T-helper 2 cell treated with Interferon-gamma antibody and Interleukin-4, amounts not matched to agents 5 μg/mL and 100 μg/mL, for 36 hours (primary cell): Measurements from ENCODE around the gene DENND5A.
"Not testable (repeated sequence)": the region's sequence is repeated elsewhere in the genome, so short reads cannot be mapped to it uniquely, and the experiment has no call there.

Source experiments
- DNase-seq: peaks from one replicate; pipeline ENCODE4 v3.0.0; 2021; ENCODE audit warnings: low spot score
- H3K27ac Mint-ChIP-seq: one replicate; pipeline ENCODE4 v1.8.0; 2021; ENCODE audit warnings: mild to moderate bottlenecking, mixed read lengths
- H3K27me3 Mint-ChIP-seq: one replicate; pipeline ENCODE4 v1.8.0; 2021; ENCODE audit warnings: low read depth, mixed read lengths
- H3K36me3 Mint-ChIP-seq: one replicate; pipeline ENCODE4 v1.8.0; 2021; ENCODE audit warnings: low read depth, mixed read lengths
- H3K4me1 Mint-ChIP-seq: one replicate; pipeline ENCODE4 v1.8.0; 2021; ENCODE audit warnings: low read depth, mixed read lengths
- H3K4me3 Mint-ChIP-seq: one replicate; pipeline ENCODE4 v1.8.0; 2022; ENCODE audit warnings: mild to moderate bottlenecking, moderate library complexity, mixed read lengths
- H3K9me3 Mint-ChIP-seq: one replicate; pipeline ENCODE4 v1.8.0; 2021; ENCODE audit warnings: mixed read lengths

The DENND5A gene

GRCh38 chr11:9161991-9162390 is 103.2 kb downstream of the DENND5A start:
- not testable (repeated sequence) for H3K4me3 Mint-ChIP-seq, H3K4me1 Mint-ChIP-seq, H3K27me3 Mint-ChIP-seq, DNase-seq, H3K27ac Mint-ChIP-seq, H3K9me3 Mint-ChIP-seq
- peaks cover 26% of the 10 kb centered on the region for H3K36me3 Mint-ChIP-seq

GRCh38 chr11:9160166-9160565 is 105.0 kb downstream of the DENND5A start:
- H3K27me3 Mint-ChIP-seq = no peaks in the 10 kb centered on the region
- H3K36me3 Mint-ChIP-seq = peaks cover 21% of the 10 kb centered on the region
- H3K9me3 Mint-ChIP-seq = no peaks in the 10 kb centered on the region
- no peak for DNase-seq
- no peak overlapping the region for H3K27ac Mint-ChIP-seq
- H3K4me1 Mint-ChIP-seq = peaks cover 7% of the 10 kb centered on the region
- H3K4me3 Mint-ChIP-seq = no peak overlapping the region

- Mint-ChIP-seq H3K4me1 (peaks cover 7% of the 10 kb centered on the region), H3K4me3 (no peak overlapping the region), H3K9me3 (no peaks in the 10 kb centered on the region), H3K36me3 (peaks cover 22% of the 10 kb centered on the region), H3K27ac (no peak overlapping the region), H3K27me3 (no peaks in the 10 kb centered on the region)
- DNase-seq = no peak
Observed at GRCh38 chr11:9158898-9159391, 106.2 kb downstream of the DENND5A start.

- peaks cover 30% of the 10 kb centered on the region for H3K36me3 Mint-ChIP-seq
- no peak for DNase-seq
- no peak overlapping the region for H3K27ac Mint-ChIP-seq
- H3K4me3 Mint-ChIP-seq = no peak overlapping the region
- no peaks in the 10 kb centered on the region for H3K9me3 Mint-ChIP-seq
- no peaks in the 10 kb centered on the region for H3K27me3 Mint-ChIP-seq
- H3K4me1 Mint-ChIP-seq = peaks cover 7% of the 10 kb centered on the region
Observed at GRCh38 chr11:9155930-9156329, 109.2 kb downstream of the DENND5A start.

GRCh38 chr11:9153651-9154050 is 111.5 kb downstream of the DENND5A start:
- H3K9me3 Mint-ChIP-seq = no peaks in the 10 kb centered on the region
- no peak overlapping the region for H3K4me3 Mint-ChIP-seq
- H3K4me1 Mint-ChIP-seq = peaks cover 1% of the 10 kb centered on the region
- peaks cover 19% of the 10 kb centered on the region for H3K36me3 Mint-ChIP-seq
- no peaks in the 10 kb centered on the region for H3K27me3 Mint-ChIP-seq
- H3K27ac Mint-ChIP-seq = no peak overlapping the region
- no peak for DNase-seq

- DNase-seq = no peak
- Mint-ChIP-seq H3K4me3 (no peak overlapping the region), H3K4me1 (peaks cover 2% of the 10 kb centered on the region), H3K27me3 (no peaks in the 10 kb centered on the region), H3K36me3 (peaks cover 29% of the 10 kb centered on the region), H3K27ac (no peak overlapping the region), H3K9me3 (no peaks in the 10 kb centered on the region)
Observed at GRCh38 chr11:9151631-9152030, 113.5 kb downstream of the DENND5A start.

- H3K27ac Mint-ChIP-seq = no peak overlapping the region
Observed at GRCh38 chr11:9150926-9151325, 114.2 kb downstream of the DENND5A start.

GRCh38 chr11:9150501-9150900 is 114.6 kb downstream of the DENND5A start:
- Mint-ChIP-seq H3K4me1 (peaks cover 2% of the 10 kb centered on the region), H3K36me3 (peaks cover 31% of the 10 kb centered on the region), H3K9me3 (no peaks in the 10 kb centered on the region), H3K4me3 (no peak overlapping the region), H3K27ac (no peak overlapping the region), H3K27me3 (no peaks in the 10 kb centered on the region)
- no peak for DNase-seq

More at GRCh38 chr11:9150926-9151325, 114.2 kb downstream of the DENND5A start:
- Mint-ChIP-seq H3K4me1 (peaks cover 2% of the 10 kb centered on the region), H3K9me3 (no peaks in the 10 kb centered on the region), H3K27me3 (no peaks in the 10 kb centered on the region), H3K36me3 (peaks cover 31% of the 10 kb centered on the region), H3K4me3 (no peak overlapping the region)
- DNase-seq = no peak

GRCh38 chr11:9148727-9149126 is 116.4 kb downstream of the DENND5A start:
- H3K36me3 Mint-ChIP-seq = peaks cover 37% of the 10 kb centered on the region
- peaks cover 6% of the 10 kb centered on the region for H3K4me1 Mint-ChIP-seq
- no peaks in the 10 kb centered on the region for H3K27me3 Mint-ChIP-seq
- H3K4me3 Mint-ChIP-seq = no peak overlapping the region
- DNase-seq = no peak
- H3K27ac Mint-ChIP-seq = no peak overlapping the region
- no peaks in the 10 kb centered on the region for H3K9me3 Mint-ChIP-seq

GRCh38 chr11:9148035-9148434 is 117.1 kb downstream of the DENND5A start:
- Mint-ChIP-seq H3K36me3 (peaks cover 42% of the 10 kb centered on the region), H3K4me1 (peaks cover 6% of the 10 kb centered on the region), H3K27ac (no peak overlapping the region), H3K9me3 (no peaks in the 10 kb centered on the region), H3K4me3 (no peak overlapping the region), H3K27me3 (no peaks in the 10 kb centered on the region)
- DNase-seq = no peak

GRCh38 chr11:9146477-9146876 is 118.7 kb downstream of the DENND5A start:
- Mint-ChIP-seq H3K36me3 (peaks cover 45% of the 10 kb centered on the region), H3K4me1 (peaks cover 6% of the 10 kb centered on the region), H3K27me3 (no peaks in the 10 kb centered on the region), H3K27ac (no peak overlapping the region), H3K4me3 (no peak overlapping the region), H3K9me3 (no peaks in the 10 kb centered on the region)
- DNase-seq = no peak

GRCh38 chr11:9145283-9145682 is 119.9 kb downstream of the DENND5A start:
- Mint-ChIP-seq H3K27me3 (no peaks in the 10 kb centered on the region), H3K36me3 (peaks cover 48% of the 10 kb centered on the region)

GRCh38 chr11:9144828-9145227 is 120.3 kb downstream of the DENND5A start:
- peaks cover 6% of the 10 kb centered on the region for H3K4me1 Mint-ChIP-seq
- peaks cover 49% of the 10 kb centered on the region for H3K36me3 Mint-ChIP-seq
- H3K4me3 Mint-ChIP-seq = no peak overlapping the region
- H3K27me3 Mint-ChIP-seq = no peaks in the 10 kb centered on the region
- H3K9me3 Mint-ChIP-seq = no peaks in the 10 kb centered on the region
- no peak for DNase-seq
- no peak overlapping the region for H3K27ac Mint-ChIP-seq

More at GRCh38 chr11:9145283-9145682, 119.9 kb downstream of the DENND5A start:
- Mint-ChIP-seq H3K9me3 (no peaks in the 10 kb centered on the region), H3K4me1 (peaks cover 6% of the 10 kb centered on the region), H3K27ac (no peak overlapping the region), H3K4me3 (no peak overlapping the region)
- no peak for DNase-seq

GRCh38 chr11:9143721-9144120 is 121.4 kb downstream of the DENND5A start:
- Mint-ChIP-seq H3K36me3 (peaks cover 49% of the 10 kb centered on the region), H3K9me3 (no peaks in the 10 kb centered on the region), H3K27me3 (no peaks in the 10 kb centered on the region), H3K4me3 (no peak overlapping the region), H3K27ac (no peak overlapping the region), H3K4me1 (peaks cover 9% of the 10 kb centered on the region)
- DNase-seq = no peak

- H3K27me3 Mint-ChIP-seq = no peaks in the 10 kb centered on the region
- no peaks in the 10 kb centered on the region for H3K9me3 Mint-ChIP-seq
- DNase-seq = no peak
- H3K4me3 Mint-ChIP-seq = no peak overlapping the region
- H3K36me3 Mint-ChIP-seq = peaks cover 46% of the 10 kb centered on the region
- H3K4me1 Mint-ChIP-seq = peaks cover 11% of the 10 kb centered on the region
- no peak overlapping the region for H3K27ac Mint-ChIP-seq
Observed at GRCh38 chr11:9142732-9143131, 122.4 kb downstream of the DENND5A start.
